ENCODE measurements around the gene FANCC.

The FANCC gene

DNA sequence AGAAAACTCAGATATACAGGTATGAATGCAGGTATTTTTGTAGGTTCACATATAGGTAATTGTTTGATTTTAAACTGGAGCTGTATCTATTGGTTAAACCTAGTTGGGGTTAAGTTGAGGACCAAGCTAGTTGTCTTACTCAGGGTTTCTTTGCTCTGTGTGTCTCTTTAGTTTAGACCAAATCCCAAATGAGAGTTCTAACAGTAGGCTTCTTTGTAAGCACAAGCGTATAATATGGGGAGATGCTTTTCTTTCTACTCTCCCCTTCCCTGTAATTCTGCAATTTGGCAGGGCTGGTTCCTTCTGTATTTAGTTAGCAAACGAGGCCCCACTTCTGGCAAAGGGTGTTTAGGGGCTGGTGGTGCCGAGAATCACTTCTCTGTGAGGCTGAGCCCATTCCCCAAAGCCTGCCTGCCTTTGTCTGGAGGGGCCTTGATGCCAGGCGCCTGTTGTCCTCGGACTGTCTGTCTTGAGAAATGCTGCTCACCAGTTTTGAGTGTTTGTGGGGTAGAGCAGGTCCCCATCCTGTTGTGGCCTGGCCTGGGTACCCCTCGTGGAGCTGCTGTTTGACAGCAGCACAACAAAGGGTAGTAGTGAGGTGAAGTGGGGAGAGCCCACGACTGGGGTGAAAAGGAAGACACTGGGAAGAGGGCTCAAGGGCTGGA is 259.3 kb downstream of the FANCC start:
- no peak for DNase-seq

DNA sequence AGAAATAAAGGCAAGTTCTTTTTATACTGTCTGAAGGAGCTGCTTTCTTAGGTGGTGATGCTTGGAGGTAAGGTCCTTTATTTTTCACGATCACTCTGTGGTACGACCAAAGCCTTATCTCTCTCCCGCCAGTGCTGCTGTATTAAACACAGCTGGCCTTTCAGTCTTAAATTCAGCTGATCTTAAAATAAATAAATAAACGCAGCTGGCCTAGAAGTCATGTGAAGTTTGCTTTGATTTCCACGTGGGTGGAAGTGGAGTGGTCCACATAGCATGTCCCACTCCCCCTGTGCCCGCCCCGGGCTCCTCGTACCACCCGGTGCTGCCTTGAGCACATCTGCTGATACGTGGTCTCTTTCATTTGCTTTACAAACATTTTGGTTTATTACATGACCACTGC is 260.4 kb downstream of the FANCC start:
- DNase-seq, result no peak

DNA sequence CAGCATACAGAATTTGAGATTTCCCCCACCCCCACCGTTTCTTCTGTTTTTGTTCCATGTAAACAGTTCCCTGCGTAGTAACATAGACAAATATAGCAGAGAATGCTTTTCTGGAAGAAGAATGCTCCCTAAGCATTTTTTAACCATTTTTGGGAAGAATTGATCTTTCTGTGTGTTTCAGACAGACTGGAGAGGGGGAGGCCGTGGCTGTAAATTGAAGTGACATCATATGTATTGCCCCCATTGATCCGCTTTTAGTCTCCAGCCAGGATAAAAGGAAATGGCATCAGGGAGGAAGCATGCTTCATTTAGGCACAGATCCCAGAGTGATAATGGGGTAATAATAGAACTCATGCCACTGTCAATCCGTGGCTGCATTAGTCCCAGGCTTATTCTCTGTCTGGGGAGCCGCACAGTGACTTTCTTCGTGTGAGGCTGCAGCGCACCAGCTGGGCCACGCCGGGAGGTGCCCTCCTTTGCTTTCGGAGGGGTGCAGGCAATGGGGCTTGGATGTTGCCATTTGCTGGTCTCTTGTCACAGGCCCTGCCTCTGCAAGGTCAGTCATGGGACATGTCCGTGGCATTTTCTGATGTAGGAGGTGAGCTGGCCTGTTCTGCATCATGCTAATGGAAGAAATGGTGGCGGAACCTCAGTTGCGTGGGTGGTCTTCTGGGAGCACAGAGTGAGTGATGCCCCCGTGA is 261.5 kb downstream of the FANCC start:
- peak; percentile 94 for DNase-seq

DNA sequence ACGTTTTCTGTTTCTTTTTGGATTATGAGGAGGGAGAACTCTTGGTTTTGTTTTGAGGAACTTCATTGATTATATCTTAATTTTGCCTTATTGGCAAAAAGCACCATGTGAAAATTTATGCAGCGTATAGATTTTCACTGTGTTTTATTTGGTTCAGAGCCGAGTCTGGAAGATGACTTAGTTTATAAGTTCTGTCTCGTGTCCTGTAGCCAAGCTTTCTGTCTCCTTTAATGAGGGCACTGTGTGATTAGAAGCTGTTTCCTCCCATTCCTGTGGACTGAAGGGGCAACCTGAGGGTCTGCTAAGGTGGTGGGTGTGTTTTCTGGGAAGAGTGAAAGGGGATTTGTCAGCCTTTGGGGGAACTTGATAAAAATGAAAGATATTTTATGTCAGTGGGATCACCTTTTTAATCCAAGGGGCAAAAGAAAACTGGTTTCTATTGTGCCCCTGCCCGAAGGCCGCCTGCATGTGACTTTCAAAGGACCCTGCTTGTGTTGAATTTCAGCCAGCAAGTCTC is 262.1 kb downstream of the FANCC start:
- DNase-seq, result no peak

DNA sequence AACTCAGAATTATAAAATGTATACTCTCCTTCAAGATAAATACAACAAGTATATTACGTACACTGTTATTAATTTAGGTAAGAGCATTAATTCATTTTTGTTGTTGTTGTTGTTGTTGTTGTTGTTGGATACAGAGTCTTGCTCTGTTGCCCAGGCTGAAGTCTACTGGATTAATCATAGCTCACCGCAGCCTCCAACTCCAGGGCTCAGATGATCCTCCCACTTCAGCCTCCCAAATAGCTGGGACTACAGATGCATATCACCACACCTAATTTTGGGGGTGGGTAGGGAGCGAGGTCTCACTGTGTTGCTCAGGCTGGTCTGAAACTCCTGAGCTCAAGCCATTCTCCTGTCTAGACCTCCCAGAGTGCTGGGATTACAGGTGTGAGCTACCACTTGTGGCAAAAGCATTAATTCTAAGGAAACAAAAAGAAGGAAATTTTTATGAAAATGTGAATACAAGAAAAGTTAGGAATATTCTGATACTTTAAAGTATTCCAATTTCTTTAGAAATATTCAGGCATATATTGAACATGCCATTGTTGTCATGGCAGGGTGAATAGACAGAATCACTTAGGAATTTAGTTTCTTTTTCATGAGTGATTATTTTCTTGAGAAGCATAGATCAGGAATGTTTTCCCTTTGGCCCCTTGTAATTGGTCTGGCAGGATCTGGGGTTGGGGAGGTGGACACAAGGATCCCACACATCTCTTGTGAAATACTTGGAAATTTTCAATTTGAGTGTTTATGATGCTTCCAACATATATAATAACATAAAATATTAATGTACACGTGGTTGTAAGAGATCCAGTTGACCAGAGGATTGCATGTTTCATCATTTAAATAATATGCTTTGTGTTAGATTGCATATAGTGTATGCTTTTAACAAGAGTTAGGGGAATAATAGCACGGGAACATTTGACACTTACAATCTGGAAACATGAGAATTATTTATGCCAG is 263.6 kb downstream of the FANCC start:
- DNase-seq, result peak; percentile 46

DNA sequence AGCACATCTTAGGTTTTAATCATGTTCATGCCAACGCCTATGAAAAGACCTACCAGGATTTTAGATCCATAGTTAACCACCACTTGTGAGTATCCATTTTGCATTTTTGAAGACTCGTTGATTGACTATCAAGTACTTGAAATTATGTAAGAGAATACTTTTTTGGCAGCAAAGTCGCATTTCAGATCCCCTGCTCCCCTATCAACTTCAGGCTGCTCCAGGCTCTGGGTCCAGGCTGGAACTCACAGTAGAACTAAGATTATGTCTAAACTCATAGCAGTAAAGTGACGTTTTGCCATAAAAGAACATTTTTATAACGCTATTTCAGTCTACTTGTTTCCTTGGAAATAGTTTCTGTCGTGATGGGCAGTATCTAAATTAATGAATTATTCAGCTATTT is 267.7 kb downstream of the FANCC start:
- no peak for DNase-seq

Data from fibroblast of skin of right quadriceps (primary cell).